NK-92 (cell line): ENCODE measurements around the gene LRRC27.
"Not testable (repeated sequence)": the region's sequence is repeated elsewhere in the genome, so short reads cannot be mapped to it uniquely, and the experiment has no call there.

Experiments used
- DNase-seq: peaks from one replicate; lab custom pipeline; 2025; ENCODE audit not compliant: unreplicated experiment; lab: John Stamatoyannopoulos, UW

LRRC27 gene

DNA sequence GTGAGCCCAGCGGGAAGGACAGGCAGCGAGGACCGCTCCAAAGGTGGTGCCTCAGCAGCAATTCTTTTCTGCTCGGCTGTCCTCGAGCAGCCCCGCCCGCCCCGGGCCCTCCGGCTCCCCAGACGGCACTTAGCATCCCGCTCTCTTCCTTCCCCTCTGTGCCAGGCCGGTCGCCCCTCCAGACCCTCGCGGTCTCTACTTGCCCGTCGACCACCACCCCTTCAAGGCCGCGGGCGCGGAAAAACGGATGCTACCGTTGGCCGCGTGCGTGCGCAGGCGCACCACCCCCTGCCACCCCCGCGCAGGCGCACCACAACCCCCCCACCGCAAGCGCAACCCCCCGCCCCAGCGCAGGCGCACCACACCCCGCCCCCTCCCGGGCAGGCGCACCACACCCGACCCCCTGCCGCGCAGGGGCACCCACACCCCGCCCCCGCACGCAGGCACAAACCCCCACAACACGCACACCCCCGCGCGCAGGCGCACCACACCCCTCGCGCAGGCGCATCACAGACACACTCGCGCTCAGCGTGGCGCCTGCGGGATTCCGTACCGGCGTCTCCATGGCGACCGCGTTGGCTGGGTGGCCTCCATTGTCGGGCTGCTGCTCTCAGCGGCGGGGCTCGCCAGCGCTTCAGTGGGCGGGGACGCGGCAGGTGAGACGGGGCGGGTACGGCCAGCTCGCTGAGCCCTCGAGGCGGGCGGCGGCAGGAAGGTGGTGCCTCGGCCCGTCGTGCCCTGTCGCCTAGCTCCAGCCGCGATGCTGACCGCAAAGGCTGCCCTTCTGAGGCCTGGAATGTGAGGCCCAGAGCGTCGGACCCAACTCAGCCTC lies at the start of gene LRRC27:
TSS of gene LRRC27 (plus strand) at position 593 of the 832 bp plus-strand sequence. CDS start 1,332 bp downstream, outside the sequence.
- peak; percentile 95 for DNase-seq

GRCh38 chr10:132282667-132283603 lies 49.1 kb upstream of the LRRC27 start:
- no peak for DNase-seq

DNA sequence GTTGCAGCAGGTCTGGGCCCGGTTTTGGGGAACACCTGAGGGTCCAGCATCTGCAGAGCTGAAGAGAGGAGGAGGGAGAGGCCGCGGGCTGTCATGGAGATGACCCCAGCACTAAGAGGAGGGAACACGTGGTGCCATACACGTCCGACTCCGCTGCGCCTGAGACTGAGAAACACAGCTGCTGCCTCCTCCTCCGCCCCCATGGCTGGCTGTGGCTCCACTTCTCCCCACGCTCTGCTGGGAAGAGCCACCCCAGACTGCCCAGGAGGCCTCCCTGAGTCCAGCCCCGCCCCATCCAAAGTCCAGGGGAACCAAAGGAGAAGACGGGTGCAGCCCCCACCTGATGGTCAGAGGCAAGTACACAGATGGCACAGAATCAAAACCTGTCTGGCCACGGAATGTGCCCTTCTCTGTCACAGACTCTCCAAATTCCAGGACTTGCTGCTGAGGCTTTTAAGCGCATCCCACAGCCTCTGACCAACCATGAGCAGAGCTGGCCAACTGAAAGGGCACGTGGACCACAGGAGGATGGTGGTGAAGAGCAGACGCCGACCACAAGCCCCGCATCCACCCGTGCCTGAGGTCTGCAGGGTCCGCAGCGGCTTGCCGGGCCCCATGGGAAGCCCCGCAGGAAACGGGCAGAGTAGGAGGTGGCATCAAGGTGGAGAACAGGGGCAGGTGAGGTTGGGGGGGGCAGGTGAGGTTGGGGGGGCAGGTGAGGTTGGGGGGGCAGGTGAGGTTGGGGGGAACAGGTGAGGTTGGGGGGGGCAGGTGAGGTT lies 48.2 kb upstream of the LRRC27 start:
- no peak for DNase-seq

DNA sequence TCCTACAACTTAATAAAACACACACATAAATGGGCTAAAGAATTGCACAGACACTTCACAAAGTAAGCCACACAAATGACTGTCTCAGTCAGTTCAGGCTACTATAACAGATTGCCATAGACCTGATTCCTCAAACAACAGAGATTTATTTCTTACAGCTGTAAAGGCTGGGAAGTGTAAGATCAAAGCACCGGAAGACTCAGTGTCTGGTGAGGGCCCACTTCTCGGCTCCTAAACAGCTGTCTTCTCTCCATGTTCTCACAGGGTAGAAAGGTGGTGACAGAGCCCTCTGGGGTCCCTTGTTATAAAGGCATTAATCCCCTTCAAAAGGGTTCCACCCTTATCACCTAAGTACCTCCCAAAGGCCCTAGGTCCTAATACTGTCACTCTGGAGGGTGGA lies 42.6 kb upstream of the LRRC27 start:
- DNase-seq, result no peak

DNA sequence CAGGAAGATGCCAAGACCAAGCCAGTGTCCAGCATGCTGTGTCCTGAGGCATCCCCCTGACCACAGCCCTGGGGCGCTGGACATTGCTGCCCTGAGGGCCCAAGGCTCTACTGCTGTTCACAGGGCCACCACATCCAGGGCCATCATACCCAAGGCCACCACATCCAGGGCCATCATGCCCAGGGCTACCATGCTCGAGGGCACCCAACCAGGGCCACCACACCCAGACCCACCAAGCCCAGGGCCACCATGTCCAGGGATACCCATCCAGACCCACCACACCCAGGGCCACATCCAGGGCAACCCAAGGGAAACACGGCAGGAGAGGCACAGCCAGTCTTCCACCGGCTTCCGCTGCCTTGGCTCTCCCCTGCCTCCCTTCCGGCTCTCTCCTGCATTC lies 41.4 kb upstream of the LRRC27 start:
- no peak for DNase-seq

GRCh38 chr10:132291826-132292225 lies 40.2 kb upstream of the LRRC27 start:
- DNase-seq, result no peak

DNA sequence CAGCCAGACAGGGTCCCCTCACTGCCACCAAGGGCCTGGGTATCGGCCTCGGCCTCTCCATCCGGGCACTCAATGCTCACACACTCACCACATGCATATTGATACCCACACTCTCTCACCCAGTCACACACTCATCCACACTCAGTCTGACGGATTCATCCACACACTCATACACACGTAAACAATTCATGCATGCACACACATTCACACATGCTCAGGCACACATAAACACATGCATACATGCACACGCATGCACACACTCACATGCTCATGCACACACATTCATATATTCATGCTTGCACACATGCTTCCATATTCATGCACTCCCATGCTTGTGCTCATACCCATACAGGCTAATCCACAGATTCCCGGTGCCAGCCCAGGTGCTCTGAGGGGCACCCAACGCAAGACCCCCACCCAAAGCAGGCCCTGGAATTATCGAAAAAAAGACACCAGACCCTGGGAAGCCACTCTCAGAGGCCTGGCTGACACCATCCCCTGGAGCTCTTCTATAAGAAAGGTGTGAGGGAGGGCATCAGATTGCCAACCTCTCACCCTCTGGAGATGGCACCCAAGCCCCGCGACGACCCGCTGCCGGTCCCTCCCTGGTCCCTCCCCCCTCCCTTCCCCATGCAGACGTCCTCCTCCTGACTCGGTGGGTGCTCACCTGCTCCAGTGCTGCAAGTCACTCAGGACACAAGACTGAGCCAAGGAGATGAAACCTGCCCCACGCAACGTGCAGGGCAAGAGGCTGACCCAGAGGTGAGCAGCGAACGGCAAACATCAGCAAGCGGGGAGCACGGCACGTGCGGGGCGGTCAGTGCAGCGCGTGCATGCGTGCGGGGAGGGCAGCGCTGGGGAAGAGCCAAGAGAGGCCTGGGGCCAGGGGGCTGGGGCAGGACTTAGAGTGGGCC lies 39.4 kb upstream of the LRRC27 start:
- no peak for DNase-seq

DNA sequence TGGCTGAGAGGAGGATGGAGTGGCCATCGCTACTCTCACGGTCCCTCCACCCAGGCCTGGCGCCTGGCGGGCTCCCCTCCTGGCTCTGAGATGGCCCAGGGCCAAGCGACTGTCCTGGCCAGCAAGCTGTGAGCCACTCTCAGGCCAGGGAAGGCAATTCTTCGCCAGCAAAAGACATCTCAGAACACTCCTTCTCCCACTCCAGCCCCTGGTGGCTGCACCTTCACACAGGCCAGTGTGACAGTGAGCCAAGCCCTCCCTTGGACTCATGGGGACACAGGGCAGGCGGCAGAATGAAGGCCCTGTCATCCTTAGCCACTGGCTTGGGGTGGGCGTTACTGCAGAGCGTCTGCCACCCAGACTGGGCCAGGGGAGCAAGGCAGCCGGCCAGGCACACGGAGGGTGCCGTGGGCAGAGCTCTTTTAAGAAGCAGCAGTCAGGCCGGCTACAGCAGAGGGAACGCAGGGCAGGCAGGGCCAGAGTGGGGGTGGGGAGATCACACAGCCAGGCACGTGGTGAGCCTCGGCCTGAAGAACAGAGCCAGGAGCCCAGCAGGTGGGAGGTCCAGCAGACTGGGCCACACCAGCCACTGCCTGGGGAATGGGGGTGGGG lies 38.7 kb upstream of the LRRC27 start:
- DNase-seq, result no peak

DNA sequence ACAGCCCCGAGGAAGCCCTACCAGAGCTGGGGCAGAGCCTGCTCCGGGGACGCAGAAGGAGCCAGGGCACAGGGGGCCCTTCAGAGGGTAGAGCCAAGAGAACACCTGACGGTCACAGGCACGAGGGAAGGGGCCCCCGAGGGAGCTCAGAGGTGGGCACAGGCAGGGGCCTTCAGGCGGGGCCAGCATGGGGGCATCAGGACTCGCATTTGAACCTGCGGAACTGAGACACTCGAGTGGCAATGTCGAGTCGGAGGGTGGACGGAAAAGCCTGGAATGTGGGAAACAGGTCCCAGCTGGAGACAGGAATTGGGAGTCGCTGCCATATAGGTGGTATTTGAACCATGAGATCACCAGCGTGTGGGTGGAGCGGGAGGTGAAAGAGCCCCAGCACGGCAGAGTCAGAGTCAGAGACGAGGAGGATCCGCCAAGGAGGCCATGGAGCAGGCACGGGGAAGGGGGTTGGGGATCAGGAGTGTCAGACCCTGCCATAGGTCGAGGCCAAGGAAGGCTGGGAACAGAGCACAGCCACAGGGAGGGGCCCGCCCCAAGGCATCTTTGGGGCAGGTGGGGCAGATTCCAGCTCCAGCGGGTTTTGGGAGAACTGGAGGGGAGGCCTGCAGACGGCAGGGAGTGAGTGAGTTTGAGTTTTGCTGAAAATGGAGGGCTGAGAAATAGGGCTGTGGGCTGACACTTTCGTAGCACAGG lies 38.0 kb upstream of the LRRC27 start:
- DNase-seq, result no peak

- no peak for DNase-seq
These were observed 37.3 kb upstream of the LRRC27 start for GRCh38 chr10:132294561-132295318.

DNA sequence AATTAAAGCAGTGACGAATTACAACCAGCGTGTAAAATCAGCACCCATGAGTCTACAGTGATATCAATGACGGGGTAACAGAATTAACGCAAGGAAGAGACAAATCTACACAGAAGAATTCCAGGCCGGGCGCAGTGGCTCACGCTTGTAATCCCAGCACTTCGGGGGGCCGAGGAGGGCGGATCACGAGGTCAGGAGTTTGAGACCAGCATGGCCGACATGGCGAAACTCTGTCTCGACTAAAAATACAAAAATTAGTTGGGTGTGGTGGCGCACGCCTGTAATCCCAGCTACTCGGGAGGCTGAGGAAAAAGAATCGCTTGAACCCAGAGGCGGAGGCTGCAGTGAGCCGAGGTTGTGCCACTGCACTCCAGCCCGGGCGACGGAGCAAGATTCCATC lies 36.5 kb upstream of the LRRC27 start:
- not testable (repeated sequence) for DNase-seq

- DNase-seq, result no peak
These were observed 35.1 kb upstream of the LRRC27 start for GRCh38 chr10:132296666-132297443.

DNA sequence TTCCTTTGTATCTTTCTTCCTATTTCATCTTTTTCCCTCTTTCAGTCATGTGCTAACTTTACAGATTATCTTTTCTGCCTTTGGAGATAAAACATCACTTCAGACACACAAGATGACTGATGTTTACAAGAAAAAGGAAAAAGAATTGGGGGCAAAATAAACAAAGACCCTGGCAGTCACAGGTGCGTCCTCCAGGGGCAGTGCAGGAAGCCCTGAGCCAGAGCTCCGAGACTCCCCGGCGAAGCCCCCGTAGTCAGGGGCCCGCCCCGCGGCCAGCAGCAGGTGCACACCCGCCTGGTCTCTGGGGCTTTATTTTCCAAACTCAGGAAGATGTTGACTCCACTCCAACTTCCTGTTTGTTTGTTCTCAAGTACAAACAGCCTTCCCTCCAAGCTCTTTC lies 34.5 kb upstream of the LRRC27 start:
- no peak for DNase-seq

GRCh38 chr10:132298038-132298881 lies 33.7 kb upstream of the LRRC27 start:
- DNase-seq, result no peak

- DNase-seq, result no peak
These were observed 32.3 kb upstream of the LRRC27 start for GRCh38 chr10:132299371-132300336.
